GM06990 (cell line): ENCODE data around the gene RGS7.
"Not testable (repeated sequence)": the region's sequence is repeated elsewhere in the genome, so short reads cannot be mapped to it uniquely, and the experiment has no call there.

Source experiments
- DNase-seq: peaks from one replicate; pipeline ENCODE4 v3.0.0-alpha.2; 2011; ENCODE audit not compliant: insufficient read length; ENCODE audit errors: extremely low read depth
- H3K27me3 ChIP-seq: replicated peaks from 2 replicates; pipeline ENCODE4 v1.6.0; 2011; ENCODE audit warnings: low read length; ENCODE audit not compliant: control insufficient read depth, insufficient read depth
- H3K36me3 ChIP-seq: 2 replicates; pipeline ENCODE4 v1.5.1; 2011; ENCODE audit warnings: low read length; ENCODE audit not compliant: control insufficient read depth, insufficient read depth
- H3K4me3 ChIP-seq: replicated peaks from 2 replicates; pipeline ENCODE4 v1.5.1; 2011; ENCODE audit warnings: low read depth, mild to moderate bottlenecking, control low read depth, low read length
- CTCF ChIP-seq: IDR thresholded peaks from 2 replicates; pipeline ENCODE4 v1.5.1; 2011; ENCODE audit warnings: low read length, control low read depth, mild to moderate bottlenecking, inconsistent platforms; ENCODE audit not compliant: insufficient read depth, poor library complexity, severe bottlenecking

The RGS7 gene

GRCh38 chr1:240763771-240764170, 593.2 kb downstream of the RGS7 start:
- H3K4me3 ChIP-seq: no peak overlapping the region
- H3K27me3 ChIP-seq: no peaks in the 10 kb centered on the region
- H3K36me3 ChIP-seq: no peaks in the 10 kb centered on the region
- no peak for TF ChIP-seq CTCF
- DNase-seq: no peak

DNA sequence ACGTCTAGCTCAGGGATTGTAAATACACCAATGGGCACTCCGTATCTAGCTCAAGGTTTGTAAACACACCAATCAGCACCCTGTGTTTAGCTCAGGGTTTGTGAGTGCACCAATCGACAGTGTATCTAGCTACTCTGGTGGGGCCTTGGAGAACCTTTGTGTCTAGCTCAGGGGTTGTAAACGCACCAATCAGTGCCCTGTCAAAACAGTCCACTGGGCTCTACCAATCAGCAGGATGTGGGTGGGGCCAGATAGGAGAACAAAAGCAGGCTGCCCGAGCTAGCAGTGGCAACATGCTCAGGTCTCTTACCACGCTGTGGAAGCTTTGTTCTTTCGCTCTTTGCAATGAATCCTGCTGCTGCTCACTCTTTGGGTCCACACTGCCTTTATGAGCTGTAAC, 593.9 kb downstream of the RGS7 start:
- DNase-seq, H3K36me3 ChIP-seq, H3K4me3 ChIP-seq, H3K27me3 ChIP-seq: not testable (repeated sequence)

DNA sequence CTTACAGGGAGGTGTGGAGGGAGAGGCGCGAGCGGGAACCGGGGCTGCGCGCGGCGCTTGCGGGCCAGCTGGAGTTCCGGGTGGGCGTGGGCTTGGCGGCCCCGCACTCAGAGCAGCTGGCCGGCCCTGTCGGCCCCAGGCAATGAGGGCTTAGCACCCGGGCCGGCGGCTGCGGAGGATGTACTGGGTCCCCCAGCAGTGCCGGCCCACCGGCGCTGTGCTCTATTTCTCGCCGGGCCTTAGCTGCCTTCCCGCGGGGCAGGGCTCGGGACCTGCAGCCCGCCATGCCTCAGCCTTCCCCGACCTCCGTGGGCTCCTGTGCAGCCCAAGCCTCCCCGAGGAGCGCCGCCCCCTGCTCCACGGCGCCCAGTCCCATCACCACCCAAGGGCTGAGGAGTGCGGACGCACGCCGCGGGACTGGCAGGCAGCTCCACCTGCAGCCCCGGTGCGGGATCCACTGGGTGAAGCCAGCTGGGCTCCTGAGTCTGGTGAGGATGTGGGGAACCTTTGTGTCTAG, 594.5 kb downstream of the RGS7 start:
- not testable (repeated sequence) for H3K36me3 ChIP-seq, H3K4me3 ChIP-seq, H3K27me3 ChIP-seq, DNase-seq

DNA sequence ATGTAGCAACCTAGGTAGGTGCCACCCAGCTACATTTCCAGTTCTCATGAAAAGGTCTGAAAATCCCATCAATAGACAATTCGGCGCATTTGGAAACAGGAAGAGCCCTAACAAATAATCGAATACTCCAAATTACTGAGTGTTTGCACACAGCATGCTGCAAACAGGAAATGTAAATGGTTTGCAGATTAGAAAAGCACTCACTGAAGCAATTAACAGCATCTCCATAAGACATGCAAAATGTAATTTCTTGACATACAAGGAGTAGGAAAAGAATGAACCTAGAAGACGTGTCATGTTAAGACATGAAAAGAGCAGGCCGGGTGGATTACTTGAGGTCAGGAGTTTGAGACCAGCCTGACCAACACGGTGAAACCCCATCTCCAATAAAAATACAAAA, 598.2 kb downstream of the RGS7 start:
- not testable (repeated sequence) for H3K4me3 ChIP-seq, H3K36me3 ChIP-seq, H3K27me3 ChIP-seq, DNase-seq

DNA sequence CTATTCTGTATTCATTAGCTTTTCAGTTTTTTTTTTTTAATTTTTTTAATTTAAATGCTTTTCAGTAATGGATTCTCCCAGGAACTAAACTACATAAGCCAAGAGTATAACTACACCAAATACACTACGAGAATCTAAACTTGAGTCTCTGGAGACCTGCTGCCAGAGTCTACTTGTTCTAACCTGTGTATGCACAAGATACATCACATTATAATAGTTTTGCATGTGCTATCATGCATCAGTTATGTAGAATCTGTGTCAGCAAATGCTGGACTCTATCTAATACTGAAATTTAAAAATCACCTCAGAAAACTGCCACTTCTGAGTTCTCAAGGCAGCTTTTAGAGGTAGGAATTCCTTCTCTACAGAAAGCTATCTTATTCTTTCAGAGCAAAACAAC, 598.7 kb downstream of the RGS7 start:
- Histone ChIP-seq H3K27me3 (no peaks in the 10 kb centered on the region), H3K36me3 (no peaks in the 10 kb centered on the region), H3K4me3 (no peak overlapping the region)
- no peak for DNase-seq
- no peak for TF ChIP-seq CTCF

DNA sequence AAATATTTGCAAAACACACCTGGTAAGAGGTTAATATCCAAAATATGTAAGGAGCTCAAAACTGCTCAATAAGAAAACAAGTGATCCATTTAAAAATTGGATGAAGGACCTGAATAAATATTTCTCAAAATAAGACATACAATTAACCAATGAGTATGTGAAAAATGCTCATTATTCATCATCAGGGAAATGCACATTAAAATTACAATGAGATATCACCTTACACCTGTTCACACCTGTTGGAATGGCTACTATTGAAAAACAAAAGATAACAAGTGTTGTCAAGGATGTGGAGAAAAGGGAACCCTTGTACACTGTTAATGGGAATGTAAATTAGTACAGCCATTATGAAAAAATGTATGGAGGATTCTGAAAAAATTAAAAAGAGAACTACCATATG, 609.1 kb downstream of the RGS7 start:
- Histone ChIP-seq H3K4me3 (no peak overlapping the region), H3K36me3 (no peaks in the 10 kb centered on the region), H3K27me3 (no peaks in the 10 kb centered on the region)
- no peak for DNase-seq
- TF ChIP-seq CTCF: no peak

GRCh38 chr1:240743705-240744104, 613.3 kb downstream of the RGS7 start:
- H3K4me3 ChIP-seq: no peak overlapping the region
- H3K36me3 ChIP-seq: no peaks in the 10 kb centered on the region
- H3K27me3 ChIP-seq: no peaks in the 10 kb centered on the region
- DNase-seq: no peak
- TF ChIP-seq CTCF: no peak
